PFSK-1 (cell line): ENCODE results near the gene ELOVL2.

Experiments used
- FOXP2 ChIP-seq: optimal IDR thresholded peaks from 2 replicates; pipeline ENCODE3; 2011; ENCODE audit warnings: borderline replicate concordance, control low read depth, inconsistent platforms; ENCODE audit not compliant: insufficient read depth; ENCODE audit errors: extremely low read length, extremely low read depth
- POLR2AphosphoS5 ChIP-seq: IDR thresholded peaks from 2 replicates; pipeline ENCODE4 v1.6.1; 2012; ENCODE audit warnings: low read depth, mild to moderate bottlenecking, control low read depth, low read length, moderate library complexity
- SIN3A ChIP-seq: IDR thresholded peaks from 2 replicates; pipeline ENCODE4 v1.6.1; 2012; ENCODE audit warnings: mild to moderate bottlenecking, low read length, moderate library complexity, borderline replicate concordance; ENCODE audit not compliant: insufficient read depth
- TAF1 ChIP-seq: IDR thresholded peaks from 2 replicates; pipeline ENCODE4 v1.6.1; 2012; ENCODE audit warnings: low read length, control low read depth, borderline replicate concordance; ENCODE audit not compliant: insufficient read depth
- TF ChIP-seq, protein P1 (sequence below), 2 experiments: IDR thresholded peaks; 2 replicates each; pipeline versions ENCODE4 v1.6.1 to v1.8.0; 2011 to 2012; ENCODE audit warnings: low read depth in 2 of 2, low read length in 2 of 2, control low read depth in 1 of 2, inconsistent platforms in 1 of 2, mild to moderate bottlenecking in 1 of 2, moderate library complexity in 1 of 2; ENCODE audit not compliant: insufficient read depth in 1 of 2

DNA sequence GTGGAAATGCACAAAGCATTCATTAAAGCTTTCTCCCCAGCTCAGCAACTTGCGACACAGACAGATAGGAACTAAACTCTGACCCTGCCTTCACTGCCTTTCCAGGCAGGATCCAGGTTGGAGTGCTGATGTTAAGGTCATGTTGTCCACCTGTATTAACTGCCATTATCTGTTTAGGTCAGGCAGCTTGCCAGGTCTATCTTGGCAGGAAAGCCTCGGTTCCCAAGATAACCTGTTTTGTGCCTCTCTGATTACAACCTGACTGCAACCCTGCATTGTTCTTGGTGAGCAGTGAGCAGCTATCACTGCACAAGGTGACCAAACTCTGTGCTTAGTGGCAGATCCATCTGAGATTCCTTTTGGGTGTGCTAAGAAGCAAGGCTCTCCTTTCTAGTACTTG is 23.2 kb upstream of the ELOVL2 start:
- TF ChIP-seq, protein P1, sequence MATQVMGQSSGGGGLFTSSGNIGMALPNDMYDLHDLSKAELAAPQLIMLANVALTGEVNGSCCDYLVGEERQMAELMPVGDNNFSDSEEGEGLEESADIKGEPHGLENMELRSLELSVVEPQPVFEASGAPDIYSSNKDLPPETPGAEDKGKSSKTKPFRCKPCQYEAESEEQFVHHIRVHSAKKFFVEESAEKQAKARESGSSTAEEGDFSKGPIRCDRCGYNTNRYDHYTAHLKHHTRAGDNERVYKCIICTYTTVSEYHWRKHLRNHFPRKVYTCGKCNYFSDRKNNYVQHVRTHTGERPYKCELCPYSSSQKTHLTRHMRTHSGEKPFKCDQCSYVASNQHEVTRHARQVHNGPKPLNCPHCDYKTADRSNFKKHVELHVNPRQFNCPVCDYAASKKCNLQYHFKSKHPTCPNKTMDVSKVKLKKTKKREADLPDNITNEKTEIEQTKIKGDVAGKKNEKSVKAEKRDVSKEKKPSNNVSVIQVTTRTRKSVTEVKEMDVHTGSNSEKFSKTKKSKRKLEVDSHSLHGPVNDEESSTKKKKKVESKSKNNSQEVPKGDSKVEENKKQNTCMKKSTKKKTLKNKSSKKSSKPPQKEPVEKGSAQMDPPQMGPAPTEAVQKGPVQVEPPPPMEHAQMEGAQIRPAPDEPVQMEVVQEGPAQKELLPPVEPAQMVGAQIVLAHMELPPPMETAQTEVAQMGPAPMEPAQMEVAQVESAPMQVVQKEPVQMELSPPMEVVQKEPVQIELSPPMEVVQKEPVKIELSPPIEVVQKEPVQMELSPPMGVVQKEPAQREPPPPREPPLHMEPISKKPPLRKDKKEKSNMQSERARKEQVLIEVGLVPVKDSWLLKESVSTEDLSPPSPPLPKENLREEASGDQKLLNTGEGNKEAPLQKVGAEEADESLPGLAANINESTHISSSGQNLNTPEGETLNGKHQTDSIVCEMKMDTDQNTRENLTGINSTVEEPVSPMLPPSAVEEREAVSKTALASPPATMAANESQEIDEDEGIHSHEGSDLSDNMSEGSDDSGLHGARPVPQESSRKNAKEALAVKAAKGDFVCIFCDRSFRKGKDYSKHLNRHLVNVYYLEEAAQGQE (IDR thresholded peaks at IDR 0.05; ENCODE audit: insufficient read depth in 1 of 2, low read depth in 2 of 2, low read length in 2 of 2): no peak
- no peak for TF ChIP-seq SIN3A
- no peak for TF ChIP-seq FOXP2
- no peak for TF ChIP-seq POLR2AphosphoS5
- no peak for TF ChIP-seq TAF1
